H9 (cell line): ENCODE results near the gene SLC15A3. TPM values are rescaled to one million over a fixed set of nuclear protein-coding genes. Genes with fewer than 3 reads are reported as not detected.

Source experiments
- DNase-seq: peaks from one replicate; pipeline ENCODE4 v3.0.0-alpha.2; 2017
- H2AFZ ChIP-seq: one replicate; pipeline ENCODE4 v1.6.1; 2013; ENCODE audit warnings: mild to moderate bottlenecking, low read length, control low read depth, moderate library complexity
- H2AK5ac ChIP-seq: 2 replicates; pipeline ENCODE4 v1.6.1; 2013; ENCODE audit warnings: low read length, control low read depth, mixed read lengths; ENCODE audit not compliant: insufficient read length
- H2BK120ac ChIP-seq: one replicate; pipeline ENCODE4 v1.6.1; 2013; ENCODE audit warnings: low read depth, mild to moderate bottlenecking, low read length, control low read depth, inconsistent platforms; ENCODE audit not compliant: poor library complexity, severe bottlenecking
- H2BK12ac ChIP-seq: 2 replicates; pipeline ENCODE4 v1.6.1; 2013; ENCODE audit warnings: low read length, control low read depth, mixed read lengths, low read depth; ENCODE audit not compliant: insufficient read length
- H2BK15ac ChIP-seq: 2 replicates; pipeline ENCODE4 v1.6.1; 2013; ENCODE audit warnings: low read depth, low read length, control low read depth
- H2BK20ac ChIP-seq: one replicate; pipeline ENCODE4 v1.6.1; 2013; ENCODE audit warnings: low read depth, mild to moderate bottlenecking, low read length, control low read depth, inconsistent platforms; ENCODE audit not compliant: poor library complexity, severe bottlenecking
- H2BK5ac ChIP-seq: 2 replicates; pipeline ENCODE4 v1.6.1; 2013; ENCODE audit warnings: low read length, control low read depth, mixed read lengths; ENCODE audit not compliant: insufficient read length
- H3K14ac ChIP-seq: 2 replicates; pipeline ENCODE4 v1.6.1; 2013; ENCODE audit warnings: low read length, control low read depth; ENCODE audit not compliant: insufficient read depth
- H3K18ac ChIP-seq: 2 replicates; pipeline ENCODE4 v1.6.1; 2013; ENCODE audit warnings: low read depth, mild to moderate bottlenecking, mixed read lengths, low read length, control low read depth; ENCODE audit not compliant: insufficient read length
- H3K23ac ChIP-seq: 2 replicates; pipeline ENCODE4 v1.6.1; 2013; ENCODE audit warnings: low read length, control low read depth, mixed read lengths, low read depth; ENCODE audit not compliant: insufficient read length
- H3K23me2 ChIP-seq: 2 replicates; pipeline ENCODE4 v1.6.1; 2013; ENCODE audit warnings: low read depth, mild to moderate bottlenecking, mixed read lengths, low read length, control low read depth; ENCODE audit not compliant: insufficient read length, poor library complexity, severe bottlenecking
- H3K27ac ChIP-seq: 2 replicates; pipeline ENCODE4 v1.5.1; 2013; ENCODE audit warnings: low read length, control low read depth, mixed read lengths, low read depth; ENCODE audit not compliant: insufficient read length
- H3K27me3 ChIP-seq: 2 replicates; pipeline ENCODE4 v1.6.1; 2013; ENCODE audit warnings: low read length, control low read depth, inconsistent platforms; ENCODE audit not compliant: insufficient read depth
- H3K4ac ChIP-seq: 2 replicates; pipeline ENCODE4 v1.6.1; 2013; ENCODE audit warnings: low read depth, mild to moderate bottlenecking, control low read depth, inconsistent platforms, low read length, moderate library complexity
- H3K4me1 ChIP-seq: 2 replicates; pipeline ENCODE4 v1.6.1; 2013; ENCODE audit warnings: low read length, control low read depth, inconsistent platforms; ENCODE audit not compliant: insufficient read depth
- H3K4me2 ChIP-seq: 2 replicates; pipeline ENCODE4 v1.6.1; 2013; ENCODE audit warnings: low read length, control low read depth, mixed read lengths; ENCODE audit not compliant: insufficient read length, insufficient read depth
- H3K56ac ChIP-seq: 2 replicates; pipeline ENCODE4 v1.6.1; 2013; ENCODE audit warnings: low read depth, mild to moderate bottlenecking, mixed read lengths, low read length, control low read depth; ENCODE audit not compliant: insufficient read length
- H3K79me1 ChIP-seq: 2 replicates; pipeline ENCODE4 v1.6.1; 2013; ENCODE audit warnings: low read depth, mild to moderate bottlenecking, moderate library complexity, low read length, control low read depth, inconsistent platforms; ENCODE audit not compliant: insufficient read depth, poor library complexity, severe bottlenecking
- H3K79me2 ChIP-seq: 2 replicates; pipeline ENCODE4 v1.6.1; 2013; ENCODE audit warnings: low read length, control low read depth, inconsistent platforms; ENCODE audit not compliant: insufficient read depth
- H3K9ac ChIP-seq: 2 replicates; pipeline ENCODE4 v1.6.1; 2013; ENCODE audit warnings: low read length, control low read depth, mixed read lengths; ENCODE audit not compliant: insufficient read length; ENCODE audit errors: extremely low read depth
- H3K9me3 ChIP-seq: one replicate; pipeline ENCODE4 v1.6.1; 2013; ENCODE audit warnings: low read depth, low read length, inconsistent platforms; ENCODE audit not compliant: control insufficient read depth
- H3T11ph ChIP-seq: one replicate; pipeline ENCODE4 v1.6.1; 2013; ENCODE audit warnings: mild to moderate bottlenecking, low read length, control low read depth, inconsistent platforms
- H4K20me1 ChIP-seq: one replicate; pipeline ENCODE4 v1.6.1; 2013; ENCODE audit not compliant: control insufficient read depth, insufficient read length, insufficient read depth
- H4K5ac ChIP-seq: 2 replicates; pipeline ENCODE4 v1.6.1; 2013; ENCODE audit warnings: low read depth, mild to moderate bottlenecking, mixed read lengths, low read length, control low read depth; ENCODE audit not compliant: insufficient read length
- H4K8ac ChIP-seq: replicated peaks from 2 replicates; pipeline ENCODE4 v1.6.1; 2013; ENCODE audit warnings: low read length, control low read depth, mixed read lengths, low read depth; ENCODE audit not compliant: insufficient read length
- H4K91ac ChIP-seq: 2 replicates; pipeline ENCODE4 v1.6.1; 2013; ENCODE audit warnings: low read depth, mild to moderate bottlenecking, moderate library complexity, mixed read lengths, low read length, control low read depth; ENCODE audit not compliant: insufficient read length
- H3K27ac Mint-ChIP-seq, 3 experiments: 2 replicates in 2 of 3; 3 replicates in 1 of 3; pipeline ENCODE4 v1.8.0; 2020 to 2021; ENCODE audit warnings: mixed read lengths in 3 of 3, mild to moderate bottlenecking in 1 of 3, moderate library complexity in 1 of 3
- H3K27me3 Mint-ChIP-seq: 2 replicates; pipeline ENCODE4 v1.8.0; 2021; ENCODE audit warnings: low read depth, mild to moderate bottlenecking, moderate library complexity, mixed read lengths
- H3K36me3 Mint-ChIP-seq, 3 experiments: 2 replicates in 2 of 3; 3 replicates in 1 of 3; pipeline ENCODE4 v1.8.0; 2020 to 2021; ENCODE audit warnings: low read depth in 3 of 3, mixed read lengths in 3 of 3; ENCODE audit not compliant: insufficient read depth in 1 of 3
- H3K4me1 Mint-ChIP-seq, 2 experiments: 2 replicates each; pipeline ENCODE4 v1.8.0; 2020; ENCODE audit warnings: mixed read lengths in 2 of 2
- H3K4me3 Mint-ChIP-seq, 2 experiments: 2 replicates in 1 of 2; 3 replicates in 1 of 2; pipeline ENCODE4 v1.8.0; 2020 to 2021; ENCODE audit warnings: mild to moderate bottlenecking in 2 of 2, mixed read lengths in 2 of 2, moderate library complexity in 1 of 2
- H3K9me3 Mint-ChIP-seq, 2 experiments: 2 replicates in 1 of 2; 3 replicates in 1 of 2; pipeline ENCODE4 v1.8.0; 2020; ENCODE audit warnings: mild to moderate bottlenecking in 2 of 2, mixed read lengths in 2 of 2, moderate library complexity in 1 of 2
- WGBS: extraction: QIAGEN DNeasy Blood & Tissue Kit; methylation state at CpG from one replicate; pipeline ENCODE4 v1.1.7; 2013; ENCODE audit warnings: missing lambda C conversion rate, low lambda C conversion rate, mixed read lengths; ENCODE audit not compliant: insufficient read length; ENCODE audit errors: extremely low coverage; 5-methylcytosine and 5-hydroxymethylcytosine counted together
- total RNA-seq: library from RNA; stranded (reverse); gene quantifications from 2 replicates; pipeline ENCODE4 v1.2.1, GENCODE V29; 2021
- TF ChIP-seq, protein P1 (sequence below): fragments of 200-600 bp; sonication (generic); conservative IDR thresholded peaks from 3 replicates; pipeline ENCODE4 v1.8.0; 2021; ENCODE audit warnings: antibody characterized with exemption, mild to moderate bottlenecking

Gene SLC15A3
- total RNA-seq, 1 experiment from 2014 or later = 7.0 TPM

DNA sequence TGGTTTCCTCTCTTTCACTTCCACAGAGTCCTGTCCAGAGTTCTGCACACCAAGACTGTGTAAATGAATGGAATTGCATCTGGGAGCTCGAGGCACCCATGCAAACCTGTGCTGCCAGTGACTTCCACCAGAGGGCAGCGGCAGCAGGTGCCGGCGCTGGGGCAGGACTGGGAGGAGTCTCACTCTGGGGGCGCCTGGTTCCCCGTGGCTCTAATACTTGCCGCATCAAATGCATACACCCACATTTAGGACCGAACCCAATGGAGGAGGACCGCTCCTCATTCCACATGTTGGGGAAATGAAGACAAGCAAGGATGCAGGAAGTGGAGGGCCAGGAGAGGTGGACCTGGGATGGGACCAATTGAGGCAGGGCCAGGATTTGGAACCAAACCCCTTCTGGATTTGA lies 18.4 kb upstream of the SLC15A3 start:
- Histone ChIP-seq H4K5ac (no peak overlapping the region), H3K9me3 (no peaks in the 10 kb centered on the region), H3K27ac (no peak overlapping the region), H2BK15ac (no peak overlapping the region), H3K27me3 (no peaks in the 10 kb centered on the region), H3K4me1 (no peaks in the 10 kb centered on the region), H2BK20ac (no peak overlapping the region), H2BK5ac (no peak overlapping the region), H3K4me2 (no peak overlapping the region), H4K20me1 (no peaks in the 10 kb centered on the region), H3K23me2 (no peaks in the 10 kb centered on the region), H3T11ph (no peak overlapping the region), H2AFZ (no peak overlapping the region), H3K14ac (no peak overlapping the region), H3K9ac (no peak overlapping the region), H4K8ac (no peak overlapping the region), H3K56ac (no peak overlapping the region), H2BK12ac (no peak overlapping the region), H3K18ac (no peak overlapping the region), H2BK120ac (no peak overlapping the region), H3K79me1 (no peaks in the 10 kb centered on the region), H4K91ac (no peak overlapping the region), H2AK5ac (no peak overlapping the region), H3K4ac (no peak overlapping the region), H3K23ac (no peak overlapping the region), H3K79me2 (no peaks in the 10 kb centered on the region)
- Mint-ChIP-seq H3K27ac (no peak overlapping the region), H3K4me1 (no peaks in the 10 kb centered on the region), H3K27me3 (peaks cover 29% of the 10 kb centered on the region), H3K4me3 (no peak overlapping the region), H3K36me3 (peaks cover 0 to 7% (median 6%) of the 10 kb centered on the region in 3 experiments; a peak in 5 of 7 replicates), H3K9me3 (peaks cover 12 to 22% of the 10 kb centered on the region in 2 experiments)
- DNase-seq = peak; percentile 69
- WGBS = no CpG with 5 or more reads among the region's 9 CpGs
- TF ChIP-seq, protein P1, sequence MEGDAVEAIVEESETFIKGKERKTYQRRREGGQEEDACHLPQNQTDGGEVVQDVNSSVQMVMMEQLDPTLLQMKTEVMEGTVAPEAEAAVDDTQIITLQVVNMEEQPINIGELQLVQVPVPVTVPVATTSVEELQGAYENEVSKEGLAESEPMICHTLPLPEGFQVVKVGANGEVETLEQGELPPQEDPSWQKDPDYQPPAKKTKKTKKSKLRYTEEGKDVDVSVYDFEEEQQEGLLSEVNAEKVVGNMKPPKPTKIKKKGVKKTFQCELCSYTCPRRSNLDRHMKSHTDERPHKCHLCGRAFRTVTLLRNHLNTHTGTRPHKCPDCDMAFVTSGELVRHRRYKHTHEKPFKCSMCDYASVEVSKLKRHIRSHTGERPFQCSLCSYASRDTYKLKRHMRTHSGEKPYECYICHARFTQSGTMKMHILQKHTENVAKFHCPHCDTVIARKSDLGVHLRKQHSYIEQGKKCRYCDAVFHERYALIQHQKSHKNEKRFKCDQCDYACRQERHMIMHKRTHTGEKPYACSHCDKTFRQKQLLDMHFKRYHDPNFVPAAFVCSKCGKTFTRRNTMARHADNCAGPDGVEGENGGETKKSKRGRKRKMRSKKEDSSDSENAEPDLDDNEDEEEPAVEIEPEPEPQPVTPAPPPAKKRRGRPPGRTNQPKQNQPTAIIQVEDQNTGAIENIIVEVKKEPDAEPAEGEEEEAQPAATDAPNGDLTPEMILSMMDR = peak; percentile 87
